ENCODE results near the gene ABCF2.

The ABCF2 gene

GRCh38 chr7:151195616-151196450 lies 31.2 kb downstream of the ABCF2 start:
- DNase-seq (ENCODE audit: low spot score) = no peak

GRCh38 chr7:151194188-151194587 lies 32.8 kb downstream of the ABCF2 start:
- DNase-seq (ENCODE audit: low spot score) = no peak

- no peak for DNase-seq (ENCODE audit: low spot score)
Observed at GRCh38 chr7:151193203-151193978, 33.6 kb downstream of the ABCF2 start.

DNA sequence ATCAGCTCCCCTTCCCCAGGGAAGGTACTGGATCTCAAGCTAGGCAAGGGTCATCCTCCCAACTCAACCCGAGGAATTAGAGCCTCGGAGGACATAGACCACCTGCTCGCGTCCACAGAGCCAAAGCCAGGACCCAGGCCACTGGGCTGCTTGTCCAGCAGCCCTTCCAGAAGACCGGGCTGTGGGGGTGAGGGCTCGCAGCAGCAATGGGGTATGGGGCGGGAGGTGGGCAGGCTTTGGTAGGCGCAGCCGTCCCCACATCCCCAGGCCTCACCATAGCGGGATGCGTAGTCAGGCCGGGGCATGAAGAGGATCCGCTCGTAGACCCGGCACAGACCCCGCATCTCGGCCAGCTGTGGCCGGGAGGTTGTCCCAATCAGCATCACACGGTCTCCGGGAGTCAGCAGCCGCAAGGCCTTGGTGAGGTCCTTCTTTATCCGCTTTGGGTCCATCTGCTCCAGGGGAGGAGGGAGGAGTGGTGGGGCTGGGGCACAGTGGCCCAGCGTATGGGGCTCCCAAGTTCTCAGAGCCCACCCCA lies 34.9 kb downstream of the ABCF2 start:
- DNase-seq (ENCODE audit: low spot score) = no peak

DNA sequence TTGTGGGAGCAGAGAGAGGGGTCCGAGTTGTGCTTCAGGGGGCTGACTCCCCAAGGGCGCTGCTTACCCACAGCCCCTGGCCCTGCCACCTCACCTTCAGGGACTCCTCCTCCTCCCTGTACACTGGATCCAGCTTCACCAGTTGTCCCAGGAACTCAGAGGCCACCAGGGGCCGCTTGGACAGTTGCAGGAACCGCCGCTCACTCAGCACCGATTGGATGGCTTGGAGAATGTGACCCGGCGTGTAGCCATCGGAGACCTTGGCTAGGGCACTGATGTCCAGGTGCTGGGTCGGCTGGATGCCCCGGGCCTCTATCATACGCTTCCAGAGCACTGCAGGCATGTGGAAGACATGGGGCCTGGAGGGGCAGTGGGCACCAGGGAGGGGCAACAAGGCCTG lies 35.5 kb downstream of the ABCF2 start:
- no peak for DNase-seq (ENCODE audit: low spot score)

DNA sequence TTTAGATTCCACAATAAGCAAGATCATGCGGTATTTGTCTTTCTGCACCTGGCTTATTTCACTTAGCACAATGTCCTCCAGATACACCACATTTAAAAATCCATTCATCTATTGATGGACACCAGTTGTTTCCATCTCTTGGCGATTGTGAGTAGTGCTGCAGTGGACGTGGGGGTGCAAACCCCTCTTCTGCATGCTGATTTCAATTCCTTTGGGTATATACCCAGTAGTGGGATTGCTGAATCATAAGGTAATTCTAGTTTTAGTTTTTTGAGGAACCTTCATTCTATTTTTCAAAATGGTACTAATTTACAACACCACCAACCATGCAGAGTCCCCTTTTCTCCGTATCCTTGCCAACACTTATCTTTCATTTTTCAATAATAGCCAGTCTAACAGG lies 38.0 kb downstream of the ABCF2 start:
- DNase-seq (ENCODE audit: low spot score) = no peak

DNA sequence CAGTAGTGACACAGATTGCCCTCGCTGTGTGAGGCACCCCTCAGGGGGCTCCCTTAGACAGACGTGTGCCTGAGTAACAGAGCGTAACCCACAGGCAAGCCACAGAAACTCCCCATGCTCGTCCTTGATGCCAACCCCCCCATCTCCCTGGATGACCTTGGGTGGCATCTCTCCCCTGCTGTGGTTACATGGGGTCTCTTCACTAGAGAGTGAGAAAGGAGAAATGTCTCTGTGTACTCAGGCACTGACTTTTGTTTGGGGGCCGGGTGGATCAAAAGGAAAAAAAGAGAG lies 38.8 kb downstream of the ABCF2 start:
- DNase-seq (ENCODE audit: low spot score) = no peak

DNA sequence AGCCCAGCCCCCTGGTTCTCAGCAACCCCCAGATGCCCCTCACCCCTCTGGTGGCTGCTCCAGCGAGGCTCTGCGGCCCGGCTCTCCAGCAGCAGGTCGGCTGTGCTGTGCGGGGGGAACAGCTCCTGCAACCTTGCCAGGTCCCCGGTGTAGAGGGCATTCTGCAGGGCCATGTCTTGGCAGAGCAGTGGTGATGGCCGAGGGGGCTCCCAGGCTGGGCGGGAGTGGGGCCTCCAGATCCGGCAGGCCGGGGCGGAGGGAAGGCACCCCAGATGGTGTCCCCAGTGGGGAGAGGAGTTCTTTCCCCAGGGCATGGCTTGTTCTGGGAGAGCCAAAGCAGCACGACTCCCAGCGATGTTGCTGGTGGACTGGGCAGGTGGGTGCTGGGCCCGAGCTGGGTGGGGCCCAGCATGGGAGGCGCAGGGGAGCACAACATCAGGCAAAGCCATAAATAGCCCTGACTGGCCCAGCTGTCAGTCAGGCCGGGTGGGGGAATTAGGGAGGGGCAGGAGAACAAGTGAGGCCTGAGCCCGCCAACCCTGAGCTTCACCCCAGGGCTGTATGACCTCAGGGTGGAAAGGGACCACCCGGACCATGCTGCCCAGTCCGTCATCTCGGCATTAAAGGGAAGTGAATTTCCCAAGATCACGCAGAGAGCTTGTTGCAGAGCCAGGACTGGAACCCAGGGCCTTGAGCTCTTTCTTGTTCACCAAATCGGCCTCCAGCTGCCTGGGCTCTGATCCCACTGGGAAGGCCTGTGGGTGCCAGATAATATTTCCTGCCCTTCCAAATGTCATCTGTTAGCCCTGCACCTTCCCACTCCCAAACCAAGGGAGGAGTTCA lies 39.4 kb downstream of the ABCF2 start:
- DNase-seq (ENCODE audit: low spot score) = no peak

GRCh38 chr7:151186640-151187408 lies 40.2 kb downstream of the ABCF2 start, which contains the start of gene ASB10:
Gene ASB10 (minus strand): TSS chr7:151187250. CDS start chr7:151187130, 120 bp downstream.
- DNase-seq (ENCODE audit: low spot score) = no peak

DNA sequence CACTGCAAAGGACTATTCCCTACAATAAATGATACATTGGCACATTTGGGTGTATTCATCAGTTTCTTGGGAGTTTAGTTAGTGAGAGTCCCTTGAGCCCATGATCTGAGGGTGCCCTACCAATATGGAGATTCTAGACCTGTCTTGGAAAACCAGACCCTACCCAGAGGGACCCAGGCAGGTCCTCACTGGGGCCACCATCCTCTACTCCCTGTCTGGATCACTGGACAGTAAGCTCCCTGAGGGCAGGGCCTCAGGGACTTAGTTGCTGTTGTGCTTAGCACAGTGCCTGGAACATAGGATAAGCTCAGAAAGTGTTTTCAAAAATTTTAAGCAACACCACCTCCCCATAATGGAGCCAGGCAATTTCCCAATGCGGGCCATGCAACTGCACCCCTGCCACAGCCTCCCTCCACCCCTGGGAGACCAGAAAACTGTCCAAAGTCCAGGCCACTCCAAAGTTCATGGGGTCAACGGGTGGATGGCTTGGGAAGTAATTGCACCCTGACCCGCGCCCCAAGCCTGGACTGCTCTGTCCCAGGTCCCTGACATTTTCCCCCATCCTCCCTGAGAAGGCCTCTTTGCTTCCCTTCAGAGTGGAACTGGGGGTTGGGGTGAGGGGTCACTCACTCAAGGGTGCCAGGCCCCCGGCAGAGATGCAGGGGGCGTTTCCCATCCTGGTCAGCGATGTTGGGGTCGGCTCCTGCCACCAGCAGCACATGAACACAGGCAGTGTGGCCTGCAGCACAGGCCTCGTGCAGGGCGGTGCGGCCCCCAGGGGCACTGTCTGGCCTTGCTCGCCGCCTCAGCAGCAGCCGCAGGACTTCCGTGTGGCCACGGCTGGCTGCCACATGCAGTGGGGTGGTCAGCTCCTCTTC lies 41.0 kb downstream of the ABCF2 start:
- DNase-seq (ENCODE audit: low spot score) = no peak

DNA sequence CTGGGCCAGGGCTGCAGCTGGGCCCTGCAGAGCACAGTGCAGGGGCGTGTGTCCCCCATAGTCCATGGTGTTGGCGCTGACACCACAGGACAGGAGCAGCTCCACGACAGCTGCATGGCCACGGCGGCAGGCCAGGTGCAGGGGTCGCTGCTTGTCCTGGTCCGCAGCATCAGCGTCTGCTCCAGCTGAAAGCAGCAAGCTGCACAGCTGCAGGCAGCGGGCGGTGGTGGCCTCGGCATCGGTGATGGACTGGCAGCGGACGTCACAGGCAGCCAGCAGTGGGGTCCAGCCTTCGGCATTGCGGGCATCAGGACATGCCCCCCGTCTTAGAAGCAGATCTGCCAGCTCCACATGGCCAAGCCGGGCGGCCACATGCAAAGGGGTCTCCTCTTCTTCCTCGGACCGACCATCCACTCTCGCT lies 46.0 kb downstream of the ABCF2 start:
- no peak for DNase-seq (ENCODE audit: low spot score)

GRCh38 chr7:151179946-151180345 lies 47.1 kb downstream of the ABCF2 start:
- DNase-seq (ENCODE audit: low spot score) = no peak

GRCh38 chr7:151179287-151179860 lies 47.6 kb downstream of the ABCF2 start:
- DNase-seq (ENCODE audit: low spot score) = no peak

- DNase-seq (ENCODE audit: low spot score) = no peak
Observed at GRCh38 chr7:151178831-151179230, 48.2 kb downstream of the ABCF2 start.

DNA sequence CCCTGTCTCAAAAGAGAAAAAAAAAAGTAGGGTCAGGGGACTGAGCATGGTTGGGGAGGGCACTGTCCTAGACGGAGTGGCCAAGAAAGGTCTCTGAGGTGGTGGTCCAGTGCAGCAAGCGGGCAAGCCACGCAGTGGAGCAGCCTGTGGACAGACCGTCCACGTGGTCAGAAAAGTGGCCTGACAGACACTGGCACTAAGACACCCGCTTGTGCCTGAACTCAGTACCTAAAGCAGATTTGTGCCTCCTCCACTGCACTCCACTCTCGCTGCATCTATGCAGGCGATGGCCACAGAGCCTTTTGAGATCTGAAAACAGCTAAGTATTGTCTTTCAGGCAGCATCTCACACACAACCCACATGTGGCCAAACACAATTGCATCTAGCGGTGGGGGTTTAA lies 48.8 kb downstream of the ABCF2 start:
- no peak for DNase-seq (ENCODE audit: low spot score)

- DNase-seq (ENCODE audit: low spot score) = no peak
Observed at GRCh38 chr7:151177310-151177709, 49.7 kb downstream of the ABCF2 start.

DNA sequence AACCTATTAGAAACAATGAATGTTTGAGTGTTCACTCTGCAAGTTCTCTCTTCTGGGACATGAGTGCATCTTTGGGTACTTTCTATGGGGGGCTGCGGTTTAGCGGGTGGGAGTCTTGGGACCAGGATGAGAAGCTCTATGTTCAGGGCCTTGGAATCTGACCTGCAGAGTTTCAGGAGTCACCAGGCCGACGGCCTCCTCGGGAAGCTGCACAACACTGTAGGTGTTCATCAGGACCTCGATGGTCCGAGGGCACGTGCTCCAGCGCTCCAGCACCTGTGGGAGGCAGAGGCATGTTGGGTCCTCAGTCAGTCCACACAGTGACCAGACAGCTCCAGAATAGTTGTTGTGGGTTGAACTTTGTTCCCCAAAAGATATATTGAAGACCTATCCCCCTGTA lies 50.6 kb downstream of the ABCF2 start:
- no peak for DNase-seq (ENCODE audit: low spot score)

DNA sequence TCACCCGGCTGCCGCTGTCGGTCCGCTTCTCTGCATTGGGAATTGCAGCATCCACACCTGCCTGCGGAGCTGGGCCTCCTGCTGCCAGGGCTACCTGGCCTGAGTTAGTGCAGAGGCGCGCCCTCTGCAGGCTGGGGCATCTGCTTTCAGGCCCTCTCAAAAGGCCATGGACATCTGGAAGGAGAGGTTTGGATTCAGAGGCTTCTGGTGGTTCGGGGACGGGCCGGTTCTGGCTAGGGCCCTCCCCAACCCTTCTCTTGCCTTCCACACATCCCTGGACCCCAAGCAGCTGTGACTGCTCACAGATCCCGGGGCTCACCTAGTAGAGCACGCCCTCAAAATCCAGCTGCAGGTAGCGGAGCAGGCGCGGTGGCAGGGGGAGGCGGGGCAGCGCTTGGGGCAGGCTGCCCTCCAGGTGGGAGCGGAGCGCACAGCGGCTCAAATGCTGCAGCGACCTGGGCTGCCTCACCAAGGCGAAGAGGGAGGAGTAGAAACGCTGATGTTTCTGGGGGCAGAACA lies 51.2 kb downstream of the ABCF2 start:
- no peak for DNase-seq (ENCODE audit: low spot score)

GRCh38 chr7:151175047-151175792 lies 51.8 kb downstream of the ABCF2 start:
- no peak for DNase-seq (ENCODE audit: low spot score)

Data from hepatic stellate cell (primary cell).